ENCODE results near the gene CSMD2.

DNA sequence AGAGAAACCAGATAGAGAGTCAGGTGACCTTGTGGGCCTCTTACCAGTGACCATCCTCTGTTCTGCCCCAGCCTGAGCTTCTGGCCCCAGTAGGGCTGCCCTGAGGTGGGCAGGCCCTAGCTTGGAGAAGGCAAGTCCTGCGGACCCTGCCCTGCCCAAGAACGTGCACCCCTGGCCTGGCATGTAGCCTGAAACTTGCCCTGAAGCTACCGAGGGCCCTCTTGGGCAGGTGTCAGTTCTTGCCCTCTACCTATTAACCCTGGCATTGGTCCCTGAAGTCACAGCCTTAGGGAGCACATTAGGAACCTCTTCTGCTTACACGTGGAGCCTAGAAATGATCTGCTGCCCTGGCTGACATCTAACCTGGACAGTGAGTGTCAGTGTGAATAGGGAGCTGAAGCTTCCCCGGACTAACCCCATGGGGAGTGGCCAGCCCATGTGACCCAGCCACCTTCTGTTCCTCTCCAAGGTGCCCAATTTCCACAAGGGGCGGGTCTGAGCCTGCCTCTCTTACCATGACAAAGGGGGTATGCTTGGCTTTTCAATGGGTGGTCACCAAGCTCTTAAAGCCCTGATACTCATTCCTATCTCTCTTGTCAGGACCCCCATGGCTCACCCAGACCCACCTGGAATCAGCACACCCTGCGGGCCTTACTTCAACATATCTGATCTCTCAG is 529.6 kb downstream of the CSMD2 start:
- TF ChIP-seq CTCF (conservative IDR thresholded peaks at IDR 0.05; ENCODE audit: low read length) (no peak), EZH2phosphoT487 (IDR thresholded peaks at IDR 0.05; ENCODE audit: borderline replicate concordance) (no peak)
